Adipocyte (in vitro differentiated cells): Measurements from ENCODE around the gene CHD2.

Experiments
- DNase-seq: peaks from one replicate; pipeline ENCODE4 v3.0.0-alpha.2; 2015; ENCODE audit warnings: low read depth
- H3K27me3 ChIP-seq: replicated peaks from 2 replicates; pipeline ENCODE4 v1.7.0; 2013; ENCODE audit warnings: mild to moderate bottlenecking, low read length, moderate library complexity; ENCODE audit not compliant: control insufficient read depth, insufficient read depth
- H3K36me3 ChIP-seq: 2 replicates; pipeline ENCODE4 v1.7.0; 2013; ENCODE audit warnings: low read length, mild to moderate bottlenecking, moderate library complexity; ENCODE audit not compliant: control insufficient read depth, insufficient read depth, severe bottlenecking
- H3K4me1 ChIP-seq: 2 replicates; pipeline ENCODE4 v1.7.0; 2013; ENCODE audit warnings: mild to moderate bottlenecking, low read length, moderate library complexity; ENCODE audit not compliant: control insufficient read depth, insufficient read depth
- H3K4me3 ChIP-seq: 2 replicates; pipeline ENCODE4 v1.7.0; 2013; ENCODE audit warnings: mild to moderate bottlenecking, low read length, moderate library complexity
- H3K9ac ChIP-seq: 2 replicates; pipeline ENCODE4 v1.7.0; 2013; ENCODE audit warnings: mild to moderate bottlenecking, low read length, moderate library complexity
- H3K9me3 ChIP-seq: 2 replicates; pipeline ENCODE4 v1.7.0; 2013; ENCODE audit warnings: mild to moderate bottlenecking, low read length, moderate library complexity; ENCODE audit not compliant: control insufficient read depth

Gene CHD2

GRCh38 chr15:93040288-93041158 is 140.4 kb downstream of the CHD2 start:
- H3K4me1 ChIP-seq = peaks cover 8% of the 10 kb centered on the region
- no peak for DNase-seq
- peaks cover 3% of the 10 kb centered on the region for H3K27me3 ChIP-seq
- no peaks in the 10 kb centered on the region for H3K9me3 ChIP-seq
- H3K9ac ChIP-seq = no peak overlapping the region
- H3K4me3 ChIP-seq = no peak overlapping the region
- peaks cover 11% of the 10 kb centered on the region for H3K36me3 ChIP-seq

- Histone ChIP-seq H3K4me1 (peaks cover 8% of the 10 kb centered on the region), H3K9ac (no peak overlapping the region), H3K27me3 (peaks cover 3% of the 10 kb centered on the region), H3K9me3 (peaks cover 3% of the 10 kb centered on the region), H3K4me3 (no peak overlapping the region), H3K36me3 (peaks cover 15% of the 10 kb centered on the region)
- no peak for DNase-seq
These were observed 141.0 kb downstream of the CHD2 start for GRCh38 chr15:93041159-93041547.

DNA sequence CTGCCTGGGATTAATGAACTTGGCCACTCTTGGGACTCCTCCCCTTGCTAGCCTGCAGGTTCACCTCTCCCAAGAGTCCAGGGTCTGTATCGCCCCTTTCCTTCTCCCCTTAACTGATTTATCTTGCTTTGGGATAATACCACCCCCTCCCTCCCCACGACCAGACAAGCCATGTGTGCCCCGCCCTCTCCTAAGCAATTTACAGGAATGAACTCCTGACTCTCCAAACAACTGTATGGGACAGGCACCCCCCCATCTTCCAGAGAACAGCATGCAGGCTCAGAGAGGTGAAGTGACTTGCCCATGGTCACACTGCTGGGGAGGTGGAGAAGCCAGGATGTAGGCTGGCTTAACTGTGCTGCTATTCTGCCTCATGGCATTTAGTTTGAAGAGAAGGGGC is 142.1 kb downstream of the CHD2 start:
- no peak overlapping the region for H3K9ac ChIP-seq
- H3K27me3 ChIP-seq = peaks cover 3% of the 10 kb centered on the region
- H3K4me3 ChIP-seq = no peak overlapping the region
- H3K4me1 ChIP-seq = peaks cover 8% of the 10 kb centered on the region
- peaks cover 7% of the 10 kb centered on the region for H3K9me3 ChIP-seq
- no peak for DNase-seq
- H3K36me3 ChIP-seq = peaks cover 25% of the 10 kb centered on the region

- peaks cover 28% of the 10 kb centered on the region for H3K36me3 ChIP-seq
- H3K27me3 ChIP-seq = peaks cover 3% of the 10 kb centered on the region
- peaks cover 5% of the 10 kb centered on the region for H3K4me1 ChIP-seq
- no peak overlapping the region for H3K9ac ChIP-seq
- H3K9me3 ChIP-seq = peaks cover 7% of the 10 kb centered on the region
- DNase-seq = no peak
- no peak overlapping the region for H3K4me3 ChIP-seq
These were observed 142.7 kb downstream of the CHD2 start for GRCh38 chr15:93042691-93043378.

DNA sequence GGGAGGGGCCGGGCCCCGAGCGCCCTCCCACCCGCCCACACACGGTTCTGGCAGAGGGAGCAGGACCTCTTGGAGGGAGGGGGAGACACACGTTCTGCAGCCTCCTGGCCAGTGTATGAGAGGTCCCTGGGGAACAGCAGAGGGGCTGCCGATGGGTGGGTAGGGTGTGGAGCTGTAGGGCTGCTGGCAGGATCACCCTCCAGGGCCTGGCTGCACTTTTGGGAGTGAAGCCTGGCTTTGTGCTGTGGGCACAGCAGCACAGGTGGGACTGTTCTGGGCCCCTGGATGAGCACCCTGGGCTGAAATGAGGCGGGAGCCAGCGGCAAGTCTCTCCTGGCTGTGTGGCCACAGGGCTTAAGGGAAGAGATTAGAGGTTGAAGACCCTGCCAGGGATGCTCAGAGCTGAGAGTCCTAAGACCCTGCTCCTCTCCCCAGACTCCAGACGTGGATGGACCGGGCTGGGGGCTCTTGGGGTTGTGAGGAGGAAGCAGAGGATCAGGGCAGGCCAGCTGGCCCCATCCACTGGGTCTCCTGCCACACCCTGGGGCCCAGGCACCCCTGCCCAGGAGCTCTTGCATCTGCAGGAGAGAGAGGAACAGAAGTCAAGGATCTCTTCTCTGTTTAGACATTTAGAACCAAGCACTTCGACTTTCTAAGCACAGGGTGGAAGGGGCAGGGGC is 143.6 kb downstream of the CHD2 start:
- Histone ChIP-seq H3K4me1 (no peaks in the 10 kb centered on the region), H3K4me3 (no peak overlapping the region), H3K9me3 (peaks cover 7% of the 10 kb centered on the region), H3K9ac (no peak overlapping the region), H3K27me3 (peaks cover 3% of the 10 kb centered on the region), H3K36me3 (peaks cover 33% of the 10 kb centered on the region)
- no peak for DNase-seq

GRCh38 chr15:93044301-93045190 is 144.4 kb downstream of the CHD2 start:
- DNase-seq = no peak
- no peak overlapping the region for H3K4me3 ChIP-seq
- H3K27me3 ChIP-seq = peaks cover 3% of the 10 kb centered on the region
- H3K36me3 ChIP-seq = peaks cover 33% of the 10 kb centered on the region
- H3K9me3 ChIP-seq = peaks cover 7% of the 10 kb centered on the region
- H3K4me1 ChIP-seq = no peaks in the 10 kb centered on the region
- no peak overlapping the region for H3K9ac ChIP-seq

GRCh38 chr15:93045191-93045785 is 145.2 kb downstream of the CHD2 start:
- H3K9ac ChIP-seq = no peak overlapping the region
- H3K36me3 ChIP-seq = peaks cover 41% of the 10 kb centered on the region
- no peak overlapping the region for H3K4me3 ChIP-seq
- no peaks in the 10 kb centered on the region for H3K4me1 ChIP-seq
- no peak for DNase-seq
- peaks cover 2% of the 10 kb centered on the region for H3K27me3 ChIP-seq
- H3K9me3 ChIP-seq = peaks cover 7% of the 10 kb centered on the region

GRCh38 chr15:93046120-93046519 is 146.0 kb downstream of the CHD2 start:
- H3K36me3 ChIP-seq = peaks cover 44% of the 10 kb centered on the region
- H3K4me1 ChIP-seq = no peaks in the 10 kb centered on the region
- peaks cover 7% of the 10 kb centered on the region for H3K9me3 ChIP-seq
- DNase-seq = no peak
- no peak overlapping the region for H3K4me3 ChIP-seq
- H3K9ac ChIP-seq = no peak overlapping the region
- no peaks in the 10 kb centered on the region for H3K27me3 ChIP-seq

DNA sequence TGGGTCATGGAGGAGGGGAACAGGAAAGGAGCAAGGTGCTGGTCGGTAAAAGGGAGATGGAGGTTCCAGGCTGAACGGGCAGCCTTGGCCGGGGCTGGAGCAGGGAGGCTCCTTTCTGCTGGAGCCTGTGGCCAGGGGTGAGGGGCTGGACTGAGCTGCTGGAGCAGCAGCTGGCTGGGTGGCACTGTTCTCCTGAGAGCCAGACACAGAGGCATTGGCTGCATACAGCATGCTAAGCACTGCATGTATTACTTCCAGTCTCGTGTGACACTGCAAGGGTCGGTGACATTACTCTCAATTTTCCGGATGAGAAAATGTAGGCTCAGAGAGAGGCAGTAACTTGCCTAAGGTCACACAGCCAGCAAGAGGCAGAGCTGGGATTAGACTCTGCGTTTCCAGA is 146.6 kb downstream of the CHD2 start:
- no peaks in the 10 kb centered on the region for H3K27me3 ChIP-seq
- DNase-seq = no peak
- peaks cover 47% of the 10 kb centered on the region for H3K36me3 ChIP-seq

GRCh38 chr15:93047621-93048425 is 147.7 kb downstream of the CHD2 start:
- Histone ChIP-seq H3K36me3 (peaks cover 52% of the 10 kb centered on the region), H3K4me1 (no peaks in the 10 kb centered on the region), H3K4me3 (no peak overlapping the region), H3K27me3 (no peaks in the 10 kb centered on the region), H3K9me3 (peaks cover 7% of the 10 kb centered on the region), H3K9ac (no peak overlapping the region)
- no peak for DNase-seq

More for the DNA sequence above, 146.6 kb downstream of the CHD2 start:
- no peaks in the 10 kb centered on the region for H3K4me1 ChIP-seq
- peaks cover 7% of the 10 kb centered on the region for H3K9me3 ChIP-seq
- H3K9ac ChIP-seq = no peak overlapping the region
- no peak overlapping the region for H3K4me3 ChIP-seq
